ENCODE results near the gene CHMP6.

DNA sequence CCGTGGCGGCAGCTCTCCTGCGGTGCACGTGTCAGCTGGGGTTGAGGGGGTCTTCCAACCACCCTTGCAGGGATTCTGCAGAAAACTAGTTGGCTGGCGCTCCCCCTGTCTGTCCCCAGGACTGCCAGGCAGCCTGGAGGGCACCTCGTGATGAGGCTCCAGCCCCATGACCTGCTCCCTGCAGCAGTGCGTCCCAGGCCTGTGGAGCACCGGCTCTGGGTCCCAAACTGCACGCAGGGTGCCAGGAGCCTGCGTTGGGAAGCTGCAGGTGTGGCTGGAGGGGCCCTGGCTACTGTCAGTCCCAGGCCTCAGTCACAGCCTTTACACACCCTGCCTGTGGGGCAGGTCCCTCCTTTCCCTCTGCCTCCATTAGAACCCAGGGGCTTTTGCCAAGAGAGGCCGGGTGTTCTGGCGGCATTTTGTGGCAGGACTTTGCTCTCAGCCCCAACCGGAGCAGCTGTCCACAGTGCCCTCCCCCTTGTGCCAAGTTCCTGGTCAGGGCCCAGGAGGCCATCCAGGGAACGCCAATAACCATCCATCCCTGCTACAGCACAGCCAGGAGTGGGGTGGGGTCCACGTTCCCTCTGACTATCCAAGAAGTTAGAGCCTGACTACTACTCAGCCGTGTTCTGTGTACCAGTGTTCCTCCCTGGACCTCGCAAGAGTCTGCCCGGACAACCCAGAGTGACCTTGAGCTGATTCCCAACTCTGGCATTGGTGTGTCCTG is 9.2 kb downstream of the CHMP6 start:
- TF ChIP-seq POLR2AphosphoS5 (IDR thresholded peaks at IDR 0.05; ENCODE audit: control insufficient read depth, insufficient read depth, low read depth, low read length): no peak
- TF ChIP-seq SREBF2 (CRISPR knock-in tag; IDR thresholded peaks at IDR 0.05): no peak
- TF ChIP-seq, protein P1, sequence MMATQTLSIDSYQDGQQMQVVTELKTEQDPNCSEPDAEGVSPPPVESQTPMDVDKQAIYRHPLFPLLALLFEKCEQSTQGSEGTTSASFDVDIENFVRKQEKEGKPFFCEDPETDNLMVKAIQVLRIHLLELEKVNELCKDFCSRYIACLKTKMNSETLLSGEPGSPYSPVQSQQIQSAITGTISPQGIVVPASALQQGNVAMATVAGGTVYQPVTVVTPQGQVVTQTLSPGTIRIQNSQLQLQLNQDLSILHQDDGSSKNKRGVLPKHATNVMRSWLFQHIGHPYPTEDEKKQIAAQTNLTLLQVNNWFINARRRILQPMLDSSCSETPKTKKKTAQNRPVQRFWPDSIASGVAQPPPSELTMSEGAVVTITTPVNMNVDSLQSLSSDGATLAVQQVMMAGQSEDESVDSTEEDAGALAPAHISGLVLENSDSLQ (IDR thresholded peaks at IDR 0.05): no peak
- no peak for TF ChIP-seq CREB1 (IDR thresholded peaks at IDR 0.05)
- TF ChIP-seq CREB1 (CRISPR knock-in tag; IDR thresholded peaks at IDR 0.05): no peak
- TF ChIP-seq, protein P2, sequence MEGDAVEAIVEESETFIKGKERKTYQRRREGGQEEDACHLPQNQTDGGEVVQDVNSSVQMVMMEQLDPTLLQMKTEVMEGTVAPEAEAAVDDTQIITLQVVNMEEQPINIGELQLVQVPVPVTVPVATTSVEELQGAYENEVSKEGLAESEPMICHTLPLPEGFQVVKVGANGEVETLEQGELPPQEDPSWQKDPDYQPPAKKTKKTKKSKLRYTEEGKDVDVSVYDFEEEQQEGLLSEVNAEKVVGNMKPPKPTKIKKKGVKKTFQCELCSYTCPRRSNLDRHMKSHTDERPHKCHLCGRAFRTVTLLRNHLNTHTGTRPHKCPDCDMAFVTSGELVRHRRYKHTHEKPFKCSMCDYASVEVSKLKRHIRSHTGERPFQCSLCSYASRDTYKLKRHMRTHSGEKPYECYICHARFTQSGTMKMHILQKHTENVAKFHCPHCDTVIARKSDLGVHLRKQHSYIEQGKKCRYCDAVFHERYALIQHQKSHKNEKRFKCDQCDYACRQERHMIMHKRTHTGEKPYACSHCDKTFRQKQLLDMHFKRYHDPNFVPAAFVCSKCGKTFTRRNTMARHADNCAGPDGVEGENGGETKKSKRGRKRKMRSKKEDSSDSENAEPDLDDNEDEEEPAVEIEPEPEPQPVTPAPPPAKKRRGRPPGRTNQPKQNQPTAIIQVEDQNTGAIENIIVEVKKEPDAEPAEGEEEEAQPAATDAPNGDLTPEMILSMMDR (IDR thresholded peaks at IDR 0.05 in 2 of 3, conservative IDR thresholded peaks at IDR 0.05 in 1 of 3; ENCODE audit: insufficient read depth in 2 of 3, low read depth in 1 of 3, low read length in 3 of 3): no peak
- no peak for TF ChIP-seq POLR2A (conservative IDR thresholded peaks at IDR 0.05)
